ENCODE measurements around the gene CIITA. TPM values are rescaled to one million over a fixed set of nuclear protein-coding genes. Genes with fewer than 3 reads are reported as not detected.

The CIITA gene
- total and polyA plus RNA-seq, 2 experiments from 2014 or later, result 0.06 to 1.1 TPM

DNA sequence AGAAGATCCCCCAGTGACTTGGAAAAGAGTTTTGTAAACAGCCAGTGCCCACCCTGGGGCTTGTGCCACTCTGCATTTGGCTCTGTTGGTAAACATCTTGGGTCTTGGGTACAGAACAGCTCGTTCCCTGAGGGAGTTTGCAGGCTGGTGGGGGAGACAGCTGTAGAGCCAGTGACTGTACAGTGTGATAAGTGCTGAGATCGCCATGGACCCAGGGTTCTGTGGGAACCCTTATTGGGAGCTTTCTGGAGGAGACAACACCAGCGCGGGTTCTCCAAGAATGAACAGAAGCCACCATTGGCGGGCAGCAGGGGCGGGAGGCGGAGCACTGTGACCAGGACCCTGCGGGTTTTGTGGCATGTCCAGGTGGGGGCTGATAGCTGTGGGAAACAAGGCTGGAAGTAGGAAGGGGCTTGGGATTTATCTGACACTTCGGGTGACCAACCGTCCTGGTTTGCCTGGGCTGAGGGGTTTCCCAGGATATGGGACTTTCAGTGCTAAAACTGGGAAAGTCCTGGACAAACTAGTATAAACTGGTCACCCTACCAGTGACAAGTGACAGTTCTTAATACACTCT is 70.3 kb downstream of the CIITA start:
- H3K9me3 ChIP-seq (ENCODE audit: low read depth), result no peaks in the 10 kb centered on the region

DNA sequence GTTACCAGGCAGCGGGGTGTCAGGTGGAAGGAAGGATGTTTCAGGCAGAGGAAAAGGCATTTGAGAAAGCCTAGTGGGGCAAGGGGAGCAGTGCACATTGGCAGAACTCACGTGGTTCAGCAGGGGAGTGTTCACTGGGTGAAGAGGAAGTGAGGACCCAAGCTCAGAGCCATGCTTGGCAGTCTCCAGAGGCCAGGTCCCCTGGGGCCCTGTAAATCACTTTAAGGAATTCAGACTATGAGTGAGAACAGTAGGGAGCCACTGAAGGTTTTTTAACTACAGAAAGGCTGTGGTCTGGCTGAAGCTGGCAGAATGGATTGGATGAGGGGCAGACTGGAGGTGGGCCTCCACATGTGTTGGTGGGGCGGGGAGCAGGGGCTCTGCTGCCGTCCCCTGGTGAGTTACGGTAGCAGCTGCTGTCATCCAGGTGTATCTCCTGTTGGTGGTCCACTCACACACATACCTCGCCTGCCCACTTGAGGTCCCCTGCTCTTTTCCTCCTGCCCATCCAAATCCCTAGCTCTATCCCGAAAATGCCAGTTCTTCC is 72.5 kb downstream of the CIITA start:
- Histone ChIP-seq H3K27me3 (no peaks in the 10 kb centered on the region), H3K36me3 (no peaks in the 10 kb centered on the region), H3K4me3 (no peak overlapping the region), H3K4me1 (ENCODE audit: low read depth) (peaks cover 13% of the 10 kb centered on the region), H3K9me3 (ENCODE audit: low read depth) (no peaks in the 10 kb centered on the region), H3K27ac (no peak overlapping the region)
- TF ChIP-seq, protein P1, sequence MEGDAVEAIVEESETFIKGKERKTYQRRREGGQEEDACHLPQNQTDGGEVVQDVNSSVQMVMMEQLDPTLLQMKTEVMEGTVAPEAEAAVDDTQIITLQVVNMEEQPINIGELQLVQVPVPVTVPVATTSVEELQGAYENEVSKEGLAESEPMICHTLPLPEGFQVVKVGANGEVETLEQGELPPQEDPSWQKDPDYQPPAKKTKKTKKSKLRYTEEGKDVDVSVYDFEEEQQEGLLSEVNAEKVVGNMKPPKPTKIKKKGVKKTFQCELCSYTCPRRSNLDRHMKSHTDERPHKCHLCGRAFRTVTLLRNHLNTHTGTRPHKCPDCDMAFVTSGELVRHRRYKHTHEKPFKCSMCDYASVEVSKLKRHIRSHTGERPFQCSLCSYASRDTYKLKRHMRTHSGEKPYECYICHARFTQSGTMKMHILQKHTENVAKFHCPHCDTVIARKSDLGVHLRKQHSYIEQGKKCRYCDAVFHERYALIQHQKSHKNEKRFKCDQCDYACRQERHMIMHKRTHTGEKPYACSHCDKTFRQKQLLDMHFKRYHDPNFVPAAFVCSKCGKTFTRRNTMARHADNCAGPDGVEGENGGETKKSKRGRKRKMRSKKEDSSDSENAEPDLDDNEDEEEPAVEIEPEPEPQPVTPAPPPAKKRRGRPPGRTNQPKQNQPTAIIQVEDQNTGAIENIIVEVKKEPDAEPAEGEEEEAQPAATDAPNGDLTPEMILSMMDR (IDR thresholded peaks at IDR 0.05; ENCODE audit: low read depth, low read length), result no peak
- DNase-seq (ENCODE audit: low read depth in 1 of 2, low spot score in 1 of 2), result peak in 1 of 2 donors; percentile 59

More for the DNA sequence above, 70.3 kb downstream of the CIITA start:
- H3K27me3 ChIP-seq, result no peaks in the 10 kb centered on the region
- TF ChIP-seq, protein P1 (IDR thresholded peaks at IDR 0.05; ENCODE audit: low read depth, low read length), result no peak
- peaks cover 13% of the 10 kb centered on the region for H3K4me1 ChIP-seq (ENCODE audit: low read depth)
- no peak for DNase-seq (ENCODE audit: low read depth in 1 of 2, low spot score in 1 of 2)
- no peak overlapping the region for H3K4me3 ChIP-seq
- no peaks in the 10 kb centered on the region for H3K36me3 ChIP-seq
- no peak overlapping the region for H3K27ac ChIP-seq

DNA sequence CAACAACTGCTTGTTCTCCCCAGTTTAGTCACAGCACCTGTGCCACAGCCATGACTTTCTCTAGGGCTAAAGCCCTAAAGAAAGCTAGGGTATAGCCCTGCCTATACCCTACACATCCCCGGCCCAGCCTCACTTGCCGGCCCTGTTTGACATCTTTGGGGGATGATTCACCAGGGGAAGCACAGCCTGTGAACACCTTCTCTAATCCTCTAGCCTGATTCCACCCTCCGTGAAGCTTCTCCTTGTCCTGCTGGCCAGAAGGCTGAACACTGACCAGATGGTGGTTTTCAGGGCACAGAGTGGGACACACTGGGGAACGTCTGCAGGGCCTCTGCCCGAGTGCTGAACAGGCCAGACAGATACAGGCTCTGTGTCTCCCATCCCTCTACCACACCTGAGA is 73.4 kb downstream of the CIITA start:
- H3K4me3 ChIP-seq, result no peak overlapping the region
- no peaks in the 10 kb centered on the region for H3K9me3 ChIP-seq (ENCODE audit: low read depth)
- no peaks in the 10 kb centered on the region for H3K36me3 ChIP-seq
- H3K27me3 ChIP-seq, result no peaks in the 10 kb centered on the region
- no peak for DNase-seq (ENCODE audit: low read depth in 1 of 2, low spot score in 1 of 2)
- H3K4me1 ChIP-seq (ENCODE audit: low read depth), result peaks cover 9% of the 10 kb centered on the region
- no peak overlapping the region for H3K27ac ChIP-seq
- TF ChIP-seq, protein P1 (IDR thresholded peaks at IDR 0.05; ENCODE audit: low read depth, low read length), result no peak

DNA sequence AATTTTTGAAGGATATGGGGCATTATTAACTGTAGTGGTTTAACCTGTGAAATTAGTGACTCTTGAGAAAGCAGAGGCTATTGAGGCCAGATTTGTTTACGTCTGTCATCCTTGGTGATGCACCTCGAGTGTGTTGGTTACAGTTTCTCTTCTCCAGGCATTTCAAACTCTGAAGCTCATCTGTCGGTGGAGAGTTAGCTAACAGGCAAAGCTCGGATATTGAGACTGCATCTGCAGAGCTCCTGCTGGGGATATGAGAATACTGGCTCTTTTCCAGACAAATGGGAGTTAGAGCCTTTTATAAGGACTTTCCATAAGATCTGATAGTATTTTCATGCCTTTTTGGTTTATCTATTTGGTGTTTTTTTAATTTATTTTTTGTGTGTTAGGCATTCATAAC is 74.0 kb downstream of the CIITA start:
- H3K27me3 ChIP-seq, result no peaks in the 10 kb centered on the region
- H3K9me3 ChIP-seq (ENCODE audit: low read depth), result no peaks in the 10 kb centered on the region
- no peak overlapping the region for H3K27ac ChIP-seq
- H3K4me1 ChIP-seq (ENCODE audit: low read depth), result peaks cover 2% of the 10 kb centered on the region
- no peak overlapping the region for H3K4me3 ChIP-seq
- DNase-seq (ENCODE audit: low read depth in 1 of 2, low spot score in 1 of 2), result no peak
- H3K36me3 ChIP-seq, result no peaks in the 10 kb centered on the region
- TF ChIP-seq, protein P1 (IDR thresholded peaks at IDR 0.05; ENCODE audit: low read depth, low read length), result no peak

DNA sequence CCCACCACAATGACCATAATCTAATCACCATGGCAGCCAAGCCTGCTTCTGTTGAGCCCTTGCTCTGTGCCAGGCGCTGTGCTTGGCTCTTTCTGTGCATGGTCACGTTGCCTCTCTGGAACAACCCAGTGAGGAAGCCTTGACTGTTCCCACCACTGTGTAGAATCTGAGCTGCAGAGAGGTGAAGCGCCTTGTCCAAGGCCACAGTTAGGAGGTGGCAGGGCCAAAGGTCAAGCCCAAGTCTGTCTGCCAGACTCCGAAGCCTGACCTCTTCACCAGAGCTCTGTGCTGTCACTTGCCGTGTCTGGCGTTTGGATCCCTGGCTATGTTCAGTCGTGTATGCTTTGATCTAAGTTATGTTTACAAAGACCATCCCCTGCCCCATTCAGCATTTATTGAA is 77.9 kb downstream of the CIITA start:
- no peaks in the 10 kb centered on the region for H3K4me1 ChIP-seq (ENCODE audit: low read depth)
- TF ChIP-seq, protein P1 (IDR thresholded peaks at IDR 0.05; ENCODE audit: low read depth, low read length), result no peak
- no peaks in the 10 kb centered on the region for H3K27me3 ChIP-seq
- no peak overlapping the region for H3K4me3 ChIP-seq
- H3K27ac ChIP-seq, result no peak overlapping the region
- no peaks in the 10 kb centered on the region for H3K36me3 ChIP-seq
- H3K9me3 ChIP-seq (ENCODE audit: low read depth), result no peaks in the 10 kb centered on the region
- DNase-seq (ENCODE audit: low read depth in 1 of 2, low spot score in 1 of 2), result no peak
